ENCODE data around the gene XRN1. TPM values are rescaled to one million over a fixed set of nuclear protein-coding genes. Genes with fewer than 3 reads are reported as not detected.
"Not testable (repeated sequence)": the region's sequence is repeated elsewhere in the genome, so short reads cannot be mapped to it uniquely, and the experiment has no call there.

XRN1 gene
- total RNA-seq, 6 donors from 2014 or later: 34.1 to 60.5 (median 38.4) TPM

DNA sequence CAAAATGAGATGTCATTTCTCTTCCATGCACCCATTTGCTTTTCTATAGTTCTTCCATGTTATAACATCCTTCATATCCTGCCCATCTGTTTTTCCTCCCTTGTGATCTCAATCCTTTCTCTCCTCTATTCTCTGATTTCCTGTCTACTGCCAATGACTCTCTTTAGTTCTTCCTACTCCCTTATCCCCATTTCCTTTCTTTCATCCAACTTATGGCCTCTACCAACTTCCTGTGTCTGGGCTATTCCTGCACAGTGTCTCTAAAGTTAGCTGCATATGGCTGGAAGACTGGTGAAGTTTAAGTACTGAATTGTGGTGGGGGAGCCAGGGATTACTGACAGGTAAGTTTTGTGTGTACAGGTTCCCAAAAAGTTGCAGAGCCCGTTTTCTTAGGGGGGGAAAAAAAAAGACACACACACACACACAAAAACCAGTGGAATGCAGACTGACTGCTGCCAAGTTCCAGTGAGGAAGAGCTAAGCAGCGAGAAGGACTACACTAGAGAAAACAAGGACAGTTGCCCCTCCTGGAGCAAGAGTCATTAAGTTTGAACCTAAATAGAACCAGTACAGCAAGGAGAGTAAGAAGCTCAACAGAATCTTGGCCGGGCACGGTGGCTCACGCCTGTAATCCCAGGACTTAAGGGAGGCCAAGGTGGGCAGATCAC lies 28.8 kb downstream of the XRN1 start:
- Histone ChIP-seq H3K36me3 (peaks cover 20 to 97% (median 45%) of the 10 kb centered on the region in 4 donors), H3K27ac (no peak overlapping the region), H3K9me3 (no peaks in the 10 kb centered on the region), H3K4me1 (no peaks in the 10 kb centered on the region), H3K27me3 (no peaks in the 10 kb centered on the region), H3K4me3 (no peak overlapping the region)
- TF ChIP-seq EP300 (IDR thresholded peaks at IDR 0.05): no peak
- TF ChIP-seq POLR2AphosphoS5 (IDR thresholded peaks at IDR 0.05): no peak
- TF ChIP-seq, protein P1, sequence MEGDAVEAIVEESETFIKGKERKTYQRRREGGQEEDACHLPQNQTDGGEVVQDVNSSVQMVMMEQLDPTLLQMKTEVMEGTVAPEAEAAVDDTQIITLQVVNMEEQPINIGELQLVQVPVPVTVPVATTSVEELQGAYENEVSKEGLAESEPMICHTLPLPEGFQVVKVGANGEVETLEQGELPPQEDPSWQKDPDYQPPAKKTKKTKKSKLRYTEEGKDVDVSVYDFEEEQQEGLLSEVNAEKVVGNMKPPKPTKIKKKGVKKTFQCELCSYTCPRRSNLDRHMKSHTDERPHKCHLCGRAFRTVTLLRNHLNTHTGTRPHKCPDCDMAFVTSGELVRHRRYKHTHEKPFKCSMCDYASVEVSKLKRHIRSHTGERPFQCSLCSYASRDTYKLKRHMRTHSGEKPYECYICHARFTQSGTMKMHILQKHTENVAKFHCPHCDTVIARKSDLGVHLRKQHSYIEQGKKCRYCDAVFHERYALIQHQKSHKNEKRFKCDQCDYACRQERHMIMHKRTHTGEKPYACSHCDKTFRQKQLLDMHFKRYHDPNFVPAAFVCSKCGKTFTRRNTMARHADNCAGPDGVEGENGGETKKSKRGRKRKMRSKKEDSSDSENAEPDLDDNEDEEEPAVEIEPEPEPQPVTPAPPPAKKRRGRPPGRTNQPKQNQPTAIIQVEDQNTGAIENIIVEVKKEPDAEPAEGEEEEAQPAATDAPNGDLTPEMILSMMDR (IDR thresholded peaks at IDR 0.05): no peak
- no peak for TF ChIP-seq POLR2A (IDR thresholded peaks at IDR 0.05)
- DNase-seq (no peak), ATAC-seq (ENCODE audit: low FRiP score in 2 of 2) (no peak)
- WGBS, 2 donors: 84 to 93% methylated on average over 5 of the region's 5 CpGs

GRCh38 chr3:142417302-142417701 lies 30.5 kb downstream of the XRN1 start:
- no peak overlapping the region for H3K4me3 ChIP-seq
- 94 to 97% methylated on average over 1 of the region's 1 CpG for WGBS, 2 donors
- H3K4me1 ChIP-seq: no peaks in the 10 kb centered on the region
- DNase-seq (no peak), ATAC-seq (ENCODE audit: low FRiP score in 2 of 2) (no peak)
- TF ChIP-seq POLR2AphosphoS5 (IDR thresholded peaks at IDR 0.05): no peak
- TF ChIP-seq, protein P1 (IDR thresholded peaks at IDR 0.05): no peak
- TF ChIP-seq EP300 (IDR thresholded peaks at IDR 0.05): no peak
- TF ChIP-seq POLR2A (IDR thresholded peaks at IDR 0.05): no peak
- H3K27me3 ChIP-seq: no peaks in the 10 kb centered on the region
- H3K36me3 ChIP-seq: peaks cover 21 to 96% (median 46%) of the 10 kb centered on the region in 4 donors
- no peak overlapping the region for H3K27ac ChIP-seq
- H3K9me3 ChIP-seq: no peaks in the 10 kb centered on the region

GRCh38 chr3:142400537-142400936 lies 47.3 kb downstream of the XRN1 start:
- not testable (repeated sequence) for H3K27me3 ChIP-seq; DNase-seq; H3K4me3 ChIP-seq; ATAC-seq (ENCODE audit: low FRiP score in 2 of 2); H3K27ac ChIP-seq; H3K4me1 ChIP-seq; H3K9me3 ChIP-seq
- peaks cover 16 to 93% (median 38%) of the 10 kb centered on the region in 4 donors for H3K36me3 ChIP-seq
- WGBS, 2 donors: 91 to 94% methylated on average over 7 of the region's 7 CpGs

DNA sequence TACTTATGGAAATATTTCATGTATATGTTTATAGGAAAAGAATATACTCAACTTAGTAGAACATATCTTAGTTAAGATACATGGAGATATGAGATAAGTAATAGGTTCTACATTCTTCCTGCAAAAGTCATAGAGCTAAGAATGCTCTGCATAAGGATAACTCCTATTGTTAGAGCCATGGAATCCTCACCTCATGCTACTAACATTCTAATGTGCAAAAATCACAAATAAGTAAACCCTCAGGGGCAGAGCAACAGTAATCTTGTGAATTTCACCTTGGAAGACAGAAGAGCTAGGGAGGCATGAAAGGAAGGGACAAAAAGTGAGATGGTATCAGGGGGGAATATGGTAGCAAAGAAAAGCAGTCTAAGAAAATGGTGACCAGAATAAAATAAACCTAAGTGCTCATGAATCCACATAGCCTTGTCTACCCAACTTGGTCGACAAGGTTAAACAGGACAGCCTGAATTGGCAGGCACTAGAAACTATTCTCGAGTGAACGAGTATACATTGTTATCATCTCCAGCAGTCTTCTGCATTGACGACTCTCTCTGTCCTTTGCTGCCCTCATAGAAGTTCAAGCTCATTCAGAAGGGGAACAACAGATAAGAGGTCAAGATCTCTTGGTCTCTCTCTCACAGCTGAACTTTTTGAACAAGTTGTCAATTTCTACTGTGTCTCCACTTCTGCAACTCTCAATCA lies 52.8 kb downstream of the XRN1 start:
- ATAC-seq (ENCODE audit: low FRiP score in 2 of 2) (no peak), DNase-seq (no peak)
- H3K4me1 ChIP-seq: no peaks in the 10 kb centered on the region
- H3K4me3 ChIP-seq: no peak overlapping the region
- no peaks in the 10 kb centered on the region for H3K9me3 ChIP-seq
- no peaks in the 10 kb centered on the region for H3K27me3 ChIP-seq
- H3K36me3 ChIP-seq: peaks cover 20 to 84% (median 41%) of the 10 kb centered on the region in 4 donors
- WGBS, 2 donors: 77 to 86% methylated on average over 4 of the region's 4 CpGs
- H3K27ac ChIP-seq: no peak overlapping the region
- TF ChIP-seq POLR2A (IDR thresholded peaks at IDR 0.05) (no peak), POLR2AphosphoS5 (IDR thresholded peaks at IDR 0.05) (no peak), EP300 (IDR thresholded peaks at IDR 0.05) (no peak)
- TF ChIP-seq, protein P1 (IDR thresholded peaks at IDR 0.05): no peak

DNA sequence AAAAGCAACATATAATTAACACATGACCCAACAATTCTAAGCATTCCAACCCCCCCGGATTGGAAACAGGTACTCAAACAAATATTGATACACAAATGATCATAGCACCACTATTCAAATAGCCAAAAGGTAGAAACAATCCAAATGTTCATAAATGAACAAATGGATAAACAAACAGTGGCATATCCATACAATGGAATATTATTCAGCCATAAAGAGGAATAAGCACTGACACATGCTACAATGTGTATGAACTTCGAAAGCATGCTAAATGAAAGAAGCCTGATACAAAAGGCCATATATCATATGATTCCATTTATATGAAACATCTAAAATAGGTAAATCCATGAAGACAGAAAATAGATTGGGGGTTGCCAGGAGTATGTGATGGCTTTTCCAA lies 62.8 kb downstream of the XRN1 start:
- peaks cover 11 to 86% (median 34%) of the 10 kb centered on the region in 4 donors for H3K36me3 ChIP-seq

More for the DNA sequence above, 62.8 kb downstream of the XRN1 start:
- Histone ChIP-seq H3K4me3 (no peak overlapping the region), H3K4me1 (no peaks in the 10 kb centered on the region), H3K9me3 (no peaks in the 10 kb centered on the region), H3K27ac (no peak overlapping the region), H3K27me3 (no peaks in the 10 kb centered on the region)
- no peak for TF ChIP-seq POLR2AphosphoS5 (IDR thresholded peaks at IDR 0.05)
- TF ChIP-seq POLR2A (IDR thresholded peaks at IDR 0.05): no peak
- TF ChIP-seq, protein P1 (IDR thresholded peaks at IDR 0.05): no peak
- TF ChIP-seq EP300 (IDR thresholded peaks at IDR 0.05): no peak
- ATAC-seq (ENCODE audit: low FRiP score in 2 of 2): no peak
- 93 to 100% methylated on average over 2 of the region's 2 CpGs for WGBS, 2 donors
- no peak for DNase-seq
